GM10847 (cell line): Measurements from ENCODE around the gene SPACDR.
A peak's percentile ranks its signal among the peaks of the same experiment; 100 is the strongest.

Source experiments
- POLR2A ChIP-seq: IDR thresholded peaks from 2 replicates; pipeline ENCODE4 v1.6.1; 2011; ENCODE audit not compliant: insufficient read length; ENCODE audit errors: extremely low read depth

The SPACDR gene

DNA sequence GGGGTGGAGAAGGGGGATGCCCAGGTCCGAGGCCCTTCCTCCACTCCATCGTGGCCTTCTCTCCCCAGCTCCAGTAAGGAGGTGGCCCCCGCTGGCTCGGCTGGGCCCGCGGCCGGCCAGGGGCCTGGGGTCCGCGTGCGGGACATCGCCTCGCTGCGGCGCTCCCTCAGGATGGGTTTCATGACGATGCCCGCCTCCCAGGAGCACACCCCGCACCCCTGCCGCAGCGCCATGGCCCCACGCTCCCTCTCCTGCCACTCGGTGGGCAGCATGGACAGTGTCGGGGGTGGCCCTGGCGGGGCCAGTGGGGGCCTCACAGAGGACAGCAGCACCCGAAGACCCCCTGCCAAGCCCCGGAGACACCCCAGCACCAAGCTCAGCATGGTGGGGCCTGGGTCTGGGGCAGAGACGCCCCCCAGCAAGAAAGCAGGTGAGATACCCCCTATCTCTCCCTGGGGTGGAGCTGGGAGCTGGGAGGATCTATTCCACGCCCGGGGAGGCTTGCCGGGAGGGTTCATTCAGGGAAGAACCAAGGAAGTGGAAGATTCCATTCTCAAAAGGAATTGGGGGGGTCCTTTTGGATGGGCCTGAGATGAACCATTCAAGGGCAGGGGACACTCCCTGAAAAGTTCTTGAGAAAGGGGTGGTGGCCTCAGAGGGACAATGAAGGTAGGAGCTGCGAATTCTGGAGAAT, 22.8 kb upstream of the SPACDR start:
- no peak for TF ChIP-seq POLR2A

DNA sequence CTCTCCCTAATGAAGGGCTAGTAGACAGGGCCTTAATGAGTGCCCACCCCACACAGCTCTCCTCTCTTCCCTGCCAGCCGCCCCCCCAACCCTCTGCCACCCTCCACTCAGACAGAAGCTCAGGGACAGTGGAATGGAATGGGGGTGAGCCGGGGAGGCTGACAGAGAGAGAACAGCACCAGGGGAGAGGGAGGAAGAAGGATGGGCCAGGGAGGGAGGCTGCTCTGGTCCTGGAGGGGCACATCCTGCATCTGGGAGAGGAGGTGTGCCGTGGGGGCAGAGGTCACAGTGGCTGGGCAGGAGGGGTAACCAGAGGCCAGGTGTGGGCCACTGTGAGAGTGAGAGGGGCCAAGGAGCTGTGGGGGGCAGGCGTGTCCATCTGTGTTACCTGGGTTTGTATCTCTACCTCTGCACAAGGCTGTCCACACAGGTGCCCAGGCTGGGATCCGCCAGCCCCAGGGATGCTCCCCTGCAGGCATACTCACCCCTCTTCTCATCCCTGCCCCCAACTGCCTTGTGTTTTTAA, 22.1 kb upstream of the SPACDR start:
- TF ChIP-seq POLR2A, result no peak

DNA sequence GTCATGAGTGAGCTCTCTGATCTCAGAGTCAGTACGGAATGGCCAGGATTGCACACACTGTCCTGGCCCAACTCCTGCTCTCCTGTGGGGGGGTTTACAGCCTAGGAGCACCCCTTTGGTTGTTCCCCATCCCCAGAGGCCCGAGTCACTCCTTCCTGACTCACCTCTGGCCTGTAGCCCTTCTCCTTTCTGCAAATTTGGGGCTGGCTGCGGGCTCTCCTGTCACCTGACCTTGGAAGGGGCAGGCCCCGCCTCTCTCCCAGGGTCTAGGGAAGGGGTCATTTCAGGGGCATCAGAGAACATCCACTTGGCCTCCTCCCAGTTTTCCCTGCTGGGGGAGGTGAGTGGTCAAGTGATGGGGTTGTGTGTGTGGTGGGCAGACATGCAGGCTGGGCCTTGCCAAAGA, 21.4 kb upstream of the SPACDR start:
- no peak for TF ChIP-seq POLR2A

DNA sequence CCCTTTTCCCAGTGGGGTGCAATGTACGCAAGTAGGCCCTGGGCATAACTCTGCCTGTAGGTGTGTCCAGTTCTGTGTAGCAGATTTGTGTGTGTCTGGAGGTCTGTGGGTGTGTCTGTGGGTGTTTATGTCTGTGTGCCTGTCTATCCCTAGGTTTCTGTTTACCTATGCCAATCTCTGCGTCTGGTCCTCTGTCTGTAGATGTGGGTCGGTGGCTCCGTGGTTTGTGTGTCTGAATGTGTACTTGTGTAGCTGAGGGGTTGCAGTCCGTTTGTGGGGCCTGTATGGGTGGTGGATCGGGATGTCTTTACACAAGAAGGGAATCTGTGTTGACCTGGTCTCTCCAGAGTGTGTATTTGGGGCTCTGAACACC, 20.6 kb upstream of the SPACDR start:
- no peak for TF ChIP-seq POLR2A

DNA sequence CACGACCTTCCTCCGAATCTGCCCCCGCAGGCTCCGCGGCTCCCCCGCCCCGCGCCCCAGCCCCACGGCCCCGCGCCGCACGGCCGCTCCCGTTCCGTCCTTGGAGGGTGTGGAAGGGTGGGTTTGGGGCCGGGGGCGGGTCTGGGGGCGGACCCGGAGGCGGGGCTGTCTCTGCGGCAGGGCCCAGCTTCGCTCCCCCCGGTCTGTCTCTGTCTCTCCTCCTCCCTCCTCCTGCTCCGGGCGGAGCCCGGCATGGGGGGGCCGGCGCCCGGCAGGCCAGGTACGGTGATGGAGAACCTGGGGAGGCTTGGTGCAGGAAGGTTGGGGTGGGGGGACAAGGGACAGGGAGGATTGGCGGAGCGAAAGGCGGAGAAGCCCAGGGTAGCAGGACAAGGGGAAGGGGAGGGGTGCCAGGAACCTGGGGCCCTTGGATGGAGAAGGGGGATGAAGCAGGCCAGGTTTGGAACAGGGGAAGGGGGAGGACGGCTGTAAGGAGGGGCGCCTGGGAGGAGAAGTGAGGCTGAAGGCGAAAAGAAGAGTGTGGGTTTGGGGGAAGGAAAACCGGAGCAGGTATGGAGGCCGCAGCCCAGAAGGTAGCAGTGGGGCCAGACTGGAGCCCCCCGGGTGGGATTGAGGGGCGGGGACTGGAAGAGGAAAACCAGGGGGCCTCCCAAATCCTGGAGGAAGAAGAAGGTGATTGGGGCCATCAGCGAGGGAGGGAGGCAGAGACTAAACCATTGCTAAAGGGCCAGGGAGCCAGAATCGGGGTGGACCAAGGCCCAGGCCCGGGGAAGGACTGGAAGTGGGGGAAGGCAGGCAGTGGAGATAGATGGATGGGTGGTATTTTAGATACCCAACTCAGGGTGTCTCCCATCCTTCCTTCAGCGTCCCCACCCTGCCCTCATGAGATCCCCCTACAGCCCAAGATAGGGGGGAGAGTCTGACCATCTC, 19.9 kb upstream of the SPACDR start, which contains the start of gene NYAP1:
Gene NYAP1, plus strand, starts transcription at position 206 of the 951 bp plus-strand sequence. CDS start 1,385 bp downstream, outside the sequence.
- no peak for TF ChIP-seq POLR2A

DNA sequence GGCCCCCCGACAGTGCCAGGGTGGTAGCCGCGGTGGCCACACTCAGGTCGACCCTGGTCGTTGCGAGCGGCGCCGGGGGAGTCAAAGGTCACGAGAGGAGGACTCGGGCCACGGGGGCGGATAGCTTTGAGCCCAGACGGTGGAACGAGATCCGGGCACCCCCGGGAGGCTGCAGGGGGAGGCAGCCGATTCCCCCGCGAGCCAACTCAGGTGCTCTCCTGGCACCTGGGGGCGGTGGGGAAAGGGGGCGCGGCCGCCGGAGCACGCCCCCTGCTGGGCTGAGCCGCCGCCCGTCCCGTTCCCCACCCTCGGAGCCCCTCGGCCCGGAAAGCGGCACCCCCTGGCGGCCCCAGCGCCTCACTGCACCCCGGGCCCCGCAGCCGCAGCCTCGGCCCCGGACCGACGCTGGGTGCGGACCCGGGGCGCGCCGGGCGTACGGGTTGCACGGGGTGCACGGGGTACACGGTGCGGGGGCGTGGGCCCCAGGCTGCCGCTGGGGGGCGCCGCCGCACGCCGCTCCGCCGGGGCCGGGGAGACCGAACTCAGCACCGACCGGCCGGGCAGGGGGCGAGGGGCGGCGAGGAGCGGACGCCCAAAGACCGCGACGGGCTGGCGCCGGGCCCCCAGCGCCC, 19.1 kb upstream of the SPACDR start:
- TF ChIP-seq POLR2A, result no peak

DNA sequence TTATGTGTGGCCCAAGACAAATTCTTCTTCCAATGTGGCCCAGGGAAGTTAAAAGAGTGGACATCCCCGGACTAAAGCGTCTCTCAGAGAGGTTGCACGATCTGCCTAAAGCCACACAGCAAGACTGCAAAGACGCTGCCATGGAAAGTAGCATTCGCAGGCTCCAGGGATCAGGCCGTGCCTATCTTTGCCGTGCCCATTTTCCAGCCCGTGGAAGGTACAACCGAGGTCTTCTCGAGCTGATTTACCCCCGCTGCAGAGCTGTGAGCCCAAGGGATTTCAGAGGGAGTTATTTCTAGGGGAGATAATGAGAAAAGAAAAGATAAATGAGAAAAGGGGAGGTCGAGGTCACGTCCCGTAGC, 18.6 kb upstream of the SPACDR start:
- TF ChIP-seq POLR2A, result no peak

DNA sequence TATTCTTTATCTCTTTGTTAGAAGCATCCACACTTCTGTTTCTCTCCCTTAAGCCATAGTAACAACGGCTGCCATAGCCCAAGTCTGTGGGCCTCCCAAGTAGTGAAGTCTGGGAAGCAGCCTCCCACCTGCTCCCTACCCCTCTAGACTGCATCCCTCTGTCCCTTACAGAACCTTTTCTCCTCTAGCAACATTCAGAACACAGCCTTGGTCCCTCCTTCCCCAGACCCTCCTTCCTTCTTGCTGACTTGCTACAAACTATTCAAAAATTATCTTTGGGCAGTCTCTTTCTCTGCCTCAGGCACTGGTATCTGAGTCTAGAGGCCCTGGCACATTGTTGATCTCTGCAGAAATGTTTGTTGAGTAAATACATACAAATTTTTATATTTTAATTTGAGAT, 17.4 kb upstream of the SPACDR start:
- no peak for TF ChIP-seq POLR2A

DNA sequence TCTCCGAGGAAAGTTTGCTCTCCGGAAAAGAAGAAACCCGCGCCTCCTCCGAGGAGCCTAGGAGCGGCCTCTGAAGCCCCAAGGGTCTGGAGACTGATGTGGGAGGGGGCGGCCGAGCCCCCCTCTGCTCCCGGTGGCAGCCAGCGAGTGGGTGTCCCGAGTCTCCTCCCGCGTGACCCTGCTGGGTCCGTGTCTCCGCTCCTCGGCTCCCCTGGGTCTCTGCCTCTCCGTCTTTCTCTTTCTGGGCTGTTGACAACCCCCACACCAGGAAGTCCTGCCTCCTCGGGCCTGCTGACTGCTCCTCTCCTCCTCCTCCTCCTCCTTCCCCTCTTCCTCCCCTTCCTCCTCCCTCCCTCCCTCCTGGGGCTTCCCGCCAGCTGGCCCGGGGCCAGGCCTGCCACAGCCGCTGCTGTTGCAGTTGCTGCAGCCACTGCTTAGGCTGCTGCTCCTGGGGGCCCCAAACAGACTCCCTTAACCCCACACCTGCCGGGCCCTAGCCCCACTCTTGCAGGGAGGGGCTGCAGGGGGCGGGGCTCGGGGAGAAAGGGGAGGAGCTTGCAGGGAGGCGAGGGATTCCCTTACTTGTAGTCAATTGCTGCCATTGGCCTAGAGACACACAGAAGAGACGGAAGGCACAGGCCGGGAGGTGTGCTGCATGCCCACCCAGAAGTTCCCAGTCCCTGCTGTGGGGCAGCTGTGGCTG, 15.0 kb upstream of the SPACDR start, which contains the start of gene TSC22D4:
Gene TSC22D4, minus strand, starts transcription at position 257 of the 703 bp plus-strand sequence. CDS start 1,176 bp downstream, outside the sequence.
- peak; percentile 63 for TF ChIP-seq POLR2A

DNA sequence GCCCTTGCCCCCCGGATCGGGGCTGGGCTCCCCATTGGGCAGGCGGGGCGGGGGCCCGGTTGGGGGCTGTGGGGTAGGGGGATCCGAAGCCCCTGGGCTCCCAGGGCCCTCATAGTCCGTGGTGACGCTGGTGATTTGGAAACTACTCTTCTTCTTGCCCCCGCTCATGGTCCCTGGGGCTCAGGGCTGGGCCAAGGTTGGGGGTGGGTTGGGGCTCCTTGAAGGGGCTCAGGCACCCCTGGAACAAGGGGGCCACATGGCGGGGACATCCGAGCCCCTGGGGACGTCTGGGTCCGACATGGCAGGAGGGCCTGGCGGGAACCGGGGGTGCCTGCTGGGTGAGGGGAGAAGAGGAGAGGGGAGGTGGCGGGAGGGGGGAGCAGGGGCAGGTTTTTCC, 13.8 kb upstream of the SPACDR start:
- TF ChIP-seq POLR2A, result no peak

DNA sequence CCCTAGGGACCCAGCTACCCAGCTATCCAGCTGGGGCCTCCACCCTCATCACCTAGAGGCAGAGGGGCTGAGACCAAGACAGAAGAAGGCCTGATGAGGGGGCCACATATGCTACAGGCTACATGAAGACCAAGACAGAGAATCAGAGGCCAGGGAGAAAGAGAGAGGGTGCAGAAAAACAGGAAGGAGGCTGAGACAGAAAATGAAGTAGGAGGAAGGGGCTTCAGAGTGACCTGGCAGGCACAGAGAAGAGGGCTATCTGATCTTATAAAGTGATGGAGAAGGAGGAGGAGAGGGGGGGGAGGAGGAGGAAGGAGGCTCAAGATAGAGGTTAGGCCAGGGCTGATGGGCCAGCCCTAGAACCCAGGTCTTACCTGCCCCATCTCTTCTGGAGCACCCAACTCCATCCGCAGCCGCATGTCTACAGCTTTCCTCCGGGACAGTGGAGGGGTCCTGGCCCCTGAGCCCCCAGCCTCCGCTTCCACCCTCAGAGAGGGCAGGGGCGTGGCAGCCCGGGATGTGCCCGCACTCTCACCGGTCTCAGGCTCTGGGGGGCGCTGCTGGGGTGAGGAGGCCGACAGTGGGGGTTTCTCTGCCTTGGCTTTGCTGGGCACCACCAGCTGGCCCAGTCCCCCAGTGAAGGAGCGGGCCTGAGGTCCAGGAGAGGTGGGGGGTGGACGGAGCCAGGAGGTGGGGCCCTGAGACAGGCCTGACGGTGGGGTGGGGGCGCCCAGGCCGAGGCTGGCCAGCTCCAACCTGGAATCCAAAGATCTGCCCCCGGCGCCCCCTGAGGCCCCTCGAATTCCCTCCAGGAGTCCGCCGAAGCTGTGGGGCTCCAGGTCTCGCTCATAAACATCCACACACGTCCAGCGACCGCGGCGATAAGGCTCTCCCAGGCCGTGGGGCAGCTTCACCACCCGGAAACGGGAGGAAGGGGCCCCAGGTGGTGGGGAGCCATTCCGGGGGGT, 13.1 kb upstream of the SPACDR start:
- TF ChIP-seq POLR2A, result no peak

DNA sequence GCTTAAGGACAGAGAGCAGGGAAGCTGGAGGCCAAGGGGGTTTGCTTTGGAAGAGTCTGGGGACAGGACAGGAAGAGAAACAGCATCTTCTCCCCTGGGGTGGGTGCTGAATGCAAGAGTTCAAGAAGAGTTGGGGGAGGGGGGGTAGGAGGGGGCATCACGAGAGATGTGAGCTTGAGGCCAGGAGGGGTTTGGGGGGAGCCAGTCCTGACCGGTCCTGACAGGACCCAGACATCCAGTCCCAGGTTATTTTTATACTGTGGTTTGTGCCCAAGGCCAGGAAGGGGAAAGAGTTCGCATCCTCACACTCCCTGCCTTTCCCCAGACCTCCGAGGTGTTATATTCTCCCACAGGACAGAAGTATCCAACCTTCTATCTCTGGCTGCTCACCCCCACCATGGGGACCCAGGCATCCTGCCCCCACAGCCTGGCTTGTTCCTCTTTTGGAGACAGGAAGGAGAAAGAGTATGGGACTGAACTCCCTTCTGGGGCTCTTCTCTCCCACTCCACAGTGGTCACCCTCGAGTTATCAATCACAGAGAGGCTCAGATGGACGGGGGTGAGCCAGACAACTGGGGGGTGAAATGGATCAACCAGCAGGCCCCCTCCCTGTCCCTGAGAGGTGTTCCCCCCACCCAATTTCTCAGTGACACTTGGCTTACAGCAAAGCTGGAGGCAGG, 12.2 kb upstream of the SPACDR start:
- no peak for TF ChIP-seq POLR2A

DNA sequence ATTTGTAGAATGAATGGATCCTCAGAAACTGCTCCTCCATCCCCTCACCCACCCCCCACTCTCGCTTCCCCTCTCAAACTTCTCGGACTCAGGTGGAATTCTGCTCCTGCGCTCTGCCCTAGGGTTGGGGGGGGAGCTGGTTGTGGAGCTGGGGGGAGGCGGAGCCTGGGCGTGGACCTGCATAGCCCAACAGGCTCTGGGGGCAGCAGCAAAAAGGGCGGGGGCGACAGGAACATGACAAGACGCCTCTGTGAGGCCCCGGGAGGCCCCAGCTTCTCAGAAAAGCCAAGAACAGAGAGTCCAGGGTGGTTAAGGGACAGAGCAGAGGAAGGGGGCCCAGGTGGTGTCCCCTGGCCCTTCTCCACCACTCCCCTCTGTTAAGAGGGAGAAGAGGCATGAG, 11.5 kb upstream of the SPACDR start:
- no peak for TF ChIP-seq POLR2A
